OCI-LY1 (cell line): ENCODE data around the gene ZNF816.

ENCODE experiments used
- CTCF ChIP-seq: fragments of 200-600 bp; sonication (generic), shearing (Covaris generic); IDR thresholded peaks from 2 replicates; pipeline ENCODE4 v1.5.1; 2017; ENCODE audit warnings: mild to moderate bottlenecking, antibody characterized with exemption, low read length, moderate library complexity, mixed read lengths
- EZH2 ChIP-seq: fragments of 200-600 bp; sonication (generic), shearing (Covaris generic); IDR thresholded peaks from 2 replicates; pipeline ENCODE4 v1.8.0; 2017; ENCODE audit warnings: borderline replicate concordance, mixed run types, mild to moderate bottlenecking, antibody characterized with exemption, low read length, moderate library complexity, mixed read lengths

GRCh38 chr19:52991484-52991883, 28.8 kb upstream of the ZNF816 start:
- no peak for TF ChIP-seq CTCF
- no peak for TF ChIP-seq EZH2
